SU-DHL-6 (cell line): Measurements from ENCODE around the gene NHLRC4.

Experiments
- H2AFZ ChIP-seq: fragments of 200-600 bp; sonication (generic); 2 replicates; pipeline ENCODE4 v1.6.1; 2014; ENCODE audit warnings: low read depth, mild to moderate bottlenecking, moderate library complexity, mixed read lengths, antibody characterized with exemption, low read length; ENCODE audit not compliant: severe bottlenecking
- H3F3A ChIP-seq: fragments of 200-600 bp; shearing (Covaris generic); 2 replicates; pipeline ENCODE4 v1.6.0; 2016; ENCODE audit warnings: antibody characterized with exemption, mild to moderate bottlenecking; ENCODE audit not compliant: insufficient read depth
- H3K27ac ChIP-seq: fragments of 200-600 bp; sonication (generic); 2 replicates; pipeline ENCODE4 v1.5.1; 2016; ENCODE audit warnings: low read depth, mild to moderate bottlenecking, low read length, moderate library complexity, mixed read lengths
- H3K27me3 ChIP-seq: fragments of 200-600 bp; sonication (generic), shearing (Covaris generic); 2 replicates; pipeline ENCODE4 v1.6.0; 2014; ENCODE audit warnings: mild to moderate bottlenecking, low read length
- H3K36me3 ChIP-seq: fragments of 200-600 bp; sonication (generic); 2 replicates; pipeline ENCODE4 v1.6.1; 2014; ENCODE audit warnings: mild to moderate bottlenecking, low read length, mixed read lengths
- H3K4me2 ChIP-seq: fragments of 300-600, 200-600 bp; shearing (Covaris generic), sonication (generic); 2 replicates; pipeline ENCODE4 v1.6.0; 2014; ENCODE audit warnings: low read length, low read depth, mild to moderate bottlenecking; ENCODE audit not compliant: poor library complexity, severe bottlenecking
- H3K4me3 ChIP-seq: fragments of 200-600 bp; sonication (generic); 2 replicates; pipeline ENCODE4 v1.5.1; 2014; ENCODE audit warnings: antibody characterized with exemption, low read length, mild to moderate bottlenecking, mixed read lengths; ENCODE audit not compliant: insufficient read depth, poor library complexity, severe bottlenecking
- H3K79me2 ChIP-seq: fragments of 200-600 bp; sonication (generic); 2 replicates; pipeline ENCODE4 v1.6.1; 2014; ENCODE audit warnings: mild to moderate bottlenecking, low read length, moderate library complexity; ENCODE audit not compliant: insufficient read depth
- H3K9ac ChIP-seq: fragments of 200-600 bp; sonication (generic); 2 replicates; pipeline ENCODE4 v1.7.0; 2014; ENCODE audit warnings: mild to moderate bottlenecking, low read length
- H3K9me2 ChIP-seq: fragments of 200-600 bp; sonication (generic); replicated peaks from 2 replicates; pipeline ENCODE4 v1.6.1; 2014; ENCODE audit warnings: low read length; ENCODE audit not compliant: insufficient read depth
- H3K9me3 ChIP-seq: fragments of 200-600 bp; sonication (generic); 2 replicates; pipeline ENCODE4 v1.6.1; 2014; ENCODE audit warnings: low read length, mixed read lengths; ENCODE audit not compliant: insufficient read depth
- H4K20me1 ChIP-seq: fragments of 200-600 bp; sonication (generic); 2 replicates; pipeline ENCODE4 v1.6.1; 2014; ENCODE audit warnings: low read depth, mild to moderate bottlenecking, antibody characterized with exemption, low read length, moderate library complexity, mixed read lengths
- CTCF ChIP-seq: fragments of 200-600 bp; sonication (generic); IDR thresholded peaks from one replicate; pipeline ENCODE4 v1.5.1; 2017; ENCODE audit warnings: antibody characterized with exemption, mild to moderate bottlenecking, low read length, moderate library complexity; ENCODE audit not compliant: insufficient read depth, poor library complexity, severe bottlenecking
- EZH2phosphoT487 ChIP-seq: fragments of 200-600 bp; sonication (generic), shearing (Covaris generic); conservative IDR thresholded peaks from 2 replicates; pipeline ENCODE4 v1.6.1; 2018; ENCODE audit warnings: mild to moderate bottlenecking, antibody characterized with exemption, low read length, moderate library complexity, mixed read lengths

The NHLRC4 gene

GRCh38 chr16:556474-557173, 10.2 kb upstream of the NHLRC4 start:
- Histone ChIP-seq H4K20me1 (no peaks in the 10 kb centered on the region), H3F3A (no peaks in the 10 kb centered on the region), H3K27ac (no peak overlapping the region), H3K36me3 (no peaks in the 10 kb centered on the region), H3K79me2 (no peaks in the 10 kb centered on the region), H3K27me3 (no peaks in the 10 kb centered on the region), H3K4me3 (no peak overlapping the region), H3K9ac (no peak overlapping the region), H2AFZ (no peak overlapping the region), H3K9me3 (no peaks in the 10 kb centered on the region), H3K9me2 (no peaks in the 10 kb centered on the region), H3K4me2 (no peak overlapping the region)
- no peak for TF ChIP-seq CTCF
- TF ChIP-seq EZH2phosphoT487: no peak

GRCh38 chr16:557463-558297, 9.1 kb upstream of the NHLRC4 start:
- no peak overlapping the region for H3K4me2 ChIP-seq
- H3K79me2 ChIP-seq: no peaks in the 10 kb centered on the region
- H3K27me3 ChIP-seq: no peaks in the 10 kb centered on the region
- H2AFZ ChIP-seq: no peak overlapping the region
- no peaks in the 10 kb centered on the region for H3K9me2 ChIP-seq
- H3K9ac ChIP-seq: no peak overlapping the region
- H3F3A ChIP-seq: no peaks in the 10 kb centered on the region
- TF ChIP-seq CTCF: no peak
- no peaks in the 10 kb centered on the region for H3K9me3 ChIP-seq
- H3K27ac ChIP-seq: no peak overlapping the region
- H4K20me1 ChIP-seq: no peaks in the 10 kb centered on the region
- no peaks in the 10 kb centered on the region for H3K36me3 ChIP-seq
- H3K4me3 ChIP-seq: no peak overlapping the region

GRCh38 chr16:558298-559020, 8.3 kb upstream of the NHLRC4 start:
- H2AFZ ChIP-seq: no peak overlapping the region
- H3K27me3 ChIP-seq: no peaks in the 10 kb centered on the region
- H3K36me3 ChIP-seq: no peaks in the 10 kb centered on the region
- H3K79me2 ChIP-seq: no peaks in the 10 kb centered on the region
- no peaks in the 10 kb centered on the region for H3F3A ChIP-seq
- H3K27ac ChIP-seq: no peak overlapping the region
- H3K9ac ChIP-seq: no peak overlapping the region
- TF ChIP-seq CTCF (no peak), EZH2phosphoT487 (no peak)
- H3K4me3 ChIP-seq: no peak overlapping the region
- H3K9me3 ChIP-seq: no peaks in the 10 kb centered on the region
- no peak overlapping the region for H3K4me2 ChIP-seq
- H4K20me1 ChIP-seq: no peaks in the 10 kb centered on the region
- H3K9me2 ChIP-seq: no peaks in the 10 kb centered on the region
